ENCODE data around the gene BCAS3. TPM values are rescaled to one million over a fixed set of nuclear protein-coding genes. Genes with fewer than 3 reads are reported as not detected.
"Not testable (repeated sequence)": the region's sequence is repeated elsewhere in the genome, so short reads cannot be mapped to it uniquely, and the experiment has no call there.

BCAS3 gene
- total RNA-seq, 2 experiments from 2014 or later: 20.1 to 31.8 TPM

DNA sequence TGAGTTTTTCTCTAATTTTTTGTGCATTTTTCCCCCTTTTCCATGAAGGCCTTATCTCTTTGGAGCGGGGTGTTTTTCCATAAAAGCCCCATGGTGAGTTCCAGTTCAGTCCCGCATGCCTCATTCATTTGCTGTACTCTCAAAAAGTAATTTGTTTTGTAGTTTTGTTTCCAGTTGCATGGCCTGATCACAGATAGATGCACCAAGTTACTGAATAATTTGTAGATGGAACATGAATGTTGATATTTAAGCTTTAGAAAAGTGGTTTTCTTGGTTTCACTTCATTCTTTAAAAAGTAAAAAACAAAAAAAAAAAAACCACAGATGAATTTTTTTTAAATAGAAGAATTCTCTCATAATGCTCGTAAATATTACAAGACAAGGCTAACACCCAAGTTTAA is 349.2 kb downstream of the BCAS3 start:
- Histone ChIP-seq H3K4me3 (ENCODE audit: low read length) (no peak overlapping the region), H3K27ac (ENCODE audit: low read depth in 1 of 2, low read length in 2 of 2) (no peak overlapping the region), H3K9me3 (ENCODE audit: control insufficient read depth in 1 of 2, insufficient read depth in 1 of 2, low read length in 2 of 2) (no peaks in the 10 kb centered on the region), H3K36me3 (ENCODE audit: insufficient read depth, low read length) (no peaks in the 10 kb centered on the region), H3K4me1 (ENCODE audit: insufficient read depth, low read length) (no peaks in the 10 kb centered on the region), H3K27me3 (ENCODE audit: control insufficient read depth in 1 of 2, insufficient read depth in 2 of 2, low read length in 2 of 2) (no peaks in the 10 kb centered on the region)
- DNase-seq: no peak
- Mint-ChIP-seq H3K27me3 (no peaks in the 10 kb centered on the region), H3K4me1 (ENCODE audit: low read depth) (peaks cover 7% of the 10 kb centered on the region), H3K27ac (no peak overlapping the region), H3K9me3 (no peaks in the 10 kb centered on the region), H3K4me3 (no peak overlapping the region), H3K36me3 (ENCODE audit: low read depth) (no peaks in the 10 kb centered on the region)
- TF ChIP-seq, protein P1, sequence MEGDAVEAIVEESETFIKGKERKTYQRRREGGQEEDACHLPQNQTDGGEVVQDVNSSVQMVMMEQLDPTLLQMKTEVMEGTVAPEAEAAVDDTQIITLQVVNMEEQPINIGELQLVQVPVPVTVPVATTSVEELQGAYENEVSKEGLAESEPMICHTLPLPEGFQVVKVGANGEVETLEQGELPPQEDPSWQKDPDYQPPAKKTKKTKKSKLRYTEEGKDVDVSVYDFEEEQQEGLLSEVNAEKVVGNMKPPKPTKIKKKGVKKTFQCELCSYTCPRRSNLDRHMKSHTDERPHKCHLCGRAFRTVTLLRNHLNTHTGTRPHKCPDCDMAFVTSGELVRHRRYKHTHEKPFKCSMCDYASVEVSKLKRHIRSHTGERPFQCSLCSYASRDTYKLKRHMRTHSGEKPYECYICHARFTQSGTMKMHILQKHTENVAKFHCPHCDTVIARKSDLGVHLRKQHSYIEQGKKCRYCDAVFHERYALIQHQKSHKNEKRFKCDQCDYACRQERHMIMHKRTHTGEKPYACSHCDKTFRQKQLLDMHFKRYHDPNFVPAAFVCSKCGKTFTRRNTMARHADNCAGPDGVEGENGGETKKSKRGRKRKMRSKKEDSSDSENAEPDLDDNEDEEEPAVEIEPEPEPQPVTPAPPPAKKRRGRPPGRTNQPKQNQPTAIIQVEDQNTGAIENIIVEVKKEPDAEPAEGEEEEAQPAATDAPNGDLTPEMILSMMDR (IDR thresholded peaks at IDR 0.05): no peak
- intact Hi-C loops (cut with DNase I, micrococcal nuclease): loop anchor here in 1 of 2 experiments (2.0 kb wide), 1 partner anchor 20 kb away; no protein-coding TSS in a partner anchor
- no peak for ATAC-seq (ENCODE audit: poor library complexity)
- ChIA-PET POLR2A (no interaction called here), CTCF (interaction anchor here (0.5 to 0.7 kb wide), 3 partner anchors 17 to 365 kb away, joined by 3 to 5 read pairs (median 3); no protein-coding TSS in a partner anchor)

DNA sequence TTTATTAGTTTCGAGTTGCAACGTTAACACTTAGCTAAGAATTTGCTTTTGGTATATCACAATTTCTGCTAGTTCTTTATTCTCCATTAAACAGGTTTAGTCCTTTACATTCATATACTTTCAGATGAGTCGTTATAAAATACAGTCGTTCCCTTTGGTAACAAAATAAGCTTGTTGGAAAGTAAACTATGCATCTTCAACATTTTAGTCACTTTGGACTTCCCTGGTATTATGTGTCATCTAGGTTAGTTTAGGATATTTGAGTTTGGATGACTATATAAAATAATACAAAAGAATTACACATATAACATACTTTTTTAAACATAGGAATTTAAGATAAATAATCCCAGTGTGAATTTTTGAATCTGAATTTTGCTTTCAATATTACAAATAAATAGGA is 351.5 kb downstream of the BCAS3 start:
- Histone ChIP-seq H3K27ac (ENCODE audit: low read depth in 1 of 2, low read length in 2 of 2) (no peak overlapping the region), H3K27me3 (ENCODE audit: control insufficient read depth in 1 of 2, insufficient read depth in 2 of 2, low read length in 2 of 2) (no peaks in the 10 kb centered on the region), H3K36me3 (ENCODE audit: insufficient read depth, low read length) (no peaks in the 10 kb centered on the region), H3K9me3 (ENCODE audit: control insufficient read depth in 1 of 2, insufficient read depth in 1 of 2, low read length in 2 of 2) (no peaks in the 10 kb centered on the region), H3K4me1 (ENCODE audit: insufficient read depth, low read length) (no peaks in the 10 kb centered on the region), H3K4me3 (ENCODE audit: low read length) (no peak overlapping the region)
- ChIA-PET POLR2A (no interaction called here), CTCF (no interaction called here)
- no peak overlapping the region for H3K4me3 Mint-ChIP-seq
- intact Hi-C loops (cut with DNase I, micrococcal nuclease): no loop called here
- DNase-seq (no peak), ATAC-seq (ENCODE audit: poor library complexity) (no peak)
- no peaks in the 10 kb centered on the region for H3K9me3 Mint-ChIP-seq
- peaks cover 7% of the 10 kb centered on the region for H3K4me1 Mint-ChIP-seq (ENCODE audit: low read depth)
- no peaks in the 10 kb centered on the region for H3K36me3 Mint-ChIP-seq (ENCODE audit: low read depth)
- no peaks in the 10 kb centered on the region for H3K27me3 Mint-ChIP-seq
- H3K27ac Mint-ChIP-seq: no peak overlapping the region
- TF ChIP-seq, protein P1 (IDR thresholded peaks at IDR 0.05): no peak

DNA sequence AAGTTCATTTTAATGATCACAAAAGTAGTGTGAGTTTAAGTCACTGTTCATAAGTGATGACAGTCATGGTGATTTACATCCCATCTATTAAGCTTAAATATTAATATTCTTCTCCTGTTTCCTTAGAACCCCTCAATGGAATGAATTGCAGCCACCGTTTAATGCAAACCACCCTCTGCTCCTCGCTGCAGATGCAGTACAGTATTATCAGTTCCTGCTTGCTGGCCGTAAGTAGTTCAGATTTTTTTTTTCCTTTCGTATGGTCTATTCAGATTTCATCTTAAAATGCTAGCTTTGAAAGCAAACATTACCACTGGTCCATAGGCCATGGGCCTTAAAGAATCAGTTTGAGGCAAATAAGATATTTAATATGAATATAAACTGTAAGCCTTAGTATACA is 363.0 kb downstream of the BCAS3 start:
- Histone ChIP-seq H3K4me1 (ENCODE audit: insufficient read depth, low read length) (no peaks in the 10 kb centered on the region), H3K27ac (ENCODE audit: low read depth in 1 of 2, low read length in 2 of 2) (no peak overlapping the region), H3K36me3 (ENCODE audit: insufficient read depth, low read length) (peaks cover 5% of the 10 kb centered on the region), H3K9me3 (ENCODE audit: control insufficient read depth in 1 of 2, insufficient read depth in 1 of 2, low read length in 2 of 2) (no peaks in the 10 kb centered on the region), H3K4me3 (ENCODE audit: low read length) (no peak overlapping the region), H3K27me3 (ENCODE audit: control insufficient read depth in 1 of 2, insufficient read depth in 2 of 2, low read length in 2 of 2) (no peaks in the 10 kb centered on the region)
- H3K27ac Mint-ChIP-seq: no peak overlapping the region
- H3K9me3 Mint-ChIP-seq: no peaks in the 10 kb centered on the region
- no peaks in the 10 kb centered on the region for H3K27me3 Mint-ChIP-seq
- intact Hi-C loops (cut with DNase I, micrococcal nuclease): loop anchor here in 1 of 2 experiments (10.0 kb wide), 1 partner anchor 56 kb away; no protein-coding TSS in a partner anchor
- H3K4me1 Mint-ChIP-seq (ENCODE audit: low read depth): no peaks in the 10 kb centered on the region
- H3K36me3 Mint-ChIP-seq (ENCODE audit: low read depth): peaks cover 50% of the 10 kb centered on the region
- POLR2A ChIA-PET: no interaction called here
- no peak for DNase-seq
- TF ChIP-seq, protein P1 (IDR thresholded peaks at IDR 0.05): no peak
- CTCF ChIA-PET: interaction anchor here (0.8 kb wide), 1 partner anchor 39 kb away, joined by 3 read pairs; no protein-coding TSS in a partner anchor
- ATAC-seq (ENCODE audit: poor library complexity): no peak
- H3K4me3 Mint-ChIP-seq: no peak overlapping the region

DNA sequence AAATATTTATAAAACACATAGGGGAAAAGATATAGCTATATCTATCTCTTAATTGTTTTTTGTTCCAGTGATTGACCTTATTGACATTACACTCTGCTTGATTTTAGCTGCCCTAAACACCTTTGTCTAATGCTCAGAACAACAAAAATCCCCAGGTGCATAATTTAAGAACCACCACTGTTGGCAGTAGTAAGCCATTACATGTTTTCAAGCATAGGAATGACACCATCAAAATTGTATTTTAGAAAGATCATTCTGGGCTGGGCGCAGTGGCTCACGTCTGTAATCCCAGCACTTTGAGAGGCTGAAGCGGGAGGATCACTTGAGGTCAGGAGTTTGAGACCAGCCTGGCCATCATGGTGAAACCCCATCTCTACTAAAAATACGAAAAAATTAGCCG is 364.7 kb downstream of the BCAS3 start:
- CTCF ChIA-PET; POLR2A ChIA-PET; H3K27ac ChIP-seq (ENCODE audit: low read depth in 1 of 2, low read length in 2 of 2); H3K9me3 ChIP-seq (ENCODE audit: control insufficient read depth in 1 of 2, insufficient read depth in 1 of 2, low read length in 2 of 2); H3K4me3 Mint-ChIP-seq; H3K4me3 ChIP-seq (ENCODE audit: low read length); H3K9me3 Mint-ChIP-seq; ATAC-seq (ENCODE audit: poor library complexity); H3K27ac Mint-ChIP-seq; H3K4me1 ChIP-seq (ENCODE audit: insufficient read depth, low read length); DNase-seq; H3K27me3 ChIP-seq (ENCODE audit: control insufficient read depth in 1 of 2, insufficient read depth in 2 of 2, low read length in 2 of 2); H3K4me1 Mint-ChIP-seq (ENCODE audit: low read depth); H3K36me3 ChIP-seq (ENCODE audit: insufficient read depth, low read length); H3K27me3 Mint-ChIP-seq: not testable (repeated sequence)
- intact Hi-C loops (cut with DNase I, micrococcal nuclease): loop anchor here in 1 of 2 experiments (10.0 kb wide), 1 partner anchor 58 kb away; no protein-coding TSS in a partner anchor
- H3K36me3 Mint-ChIP-seq (ENCODE audit: low read depth): peaks cover 36% of the 10 kb centered on the region
